Peyer's patch (tissue), 4 donors: ENCODE data around the gene HBEGF. TPM values are rescaled to one million over a fixed set of nuclear protein-coding genes. Genes with fewer than 3 reads are reported as not detected.
A peak's percentile ranks its signal among the peaks of the same experiment; 100 is the strongest.

Experiments used
- DNase-seq, 3 donors: peaks; one replicate each; pipeline ENCODE4 v3.0.0-alpha.2; 2017 to 2019
- H3K27ac ChIP-seq, 4 donors: fragments of 200-600 bp; sonication (generic); one replicate each; pipeline ENCODE4 v1.5.1; 2016 to 2019
- H3K27me3 ChIP-seq, 2 donors: fragments of 200-600 bp; sonication (generic); one replicate each; pipeline ENCODE4 v1.5.1; 2019
- H3K36me3 ChIP-seq, 3 donors: fragments of 200-600 bp; sonication (generic); one replicate each; pipeline ENCODE4 v1.5.1; 2016 to 2019
- H3K4me1 ChIP-seq, 4 donors: fragments of 200-600 bp; sonication (generic); one replicate each; pipeline ENCODE4 v1.5.1; 2016 to 2019
- H3K4me3 ChIP-seq, 4 donors: fragments of 200-600 bp; sonication (generic); 1 replicate in 3 of 4; 2 replicates in 1 of 4; pipeline ENCODE4 v1.5.1; 2016 to 2019; ENCODE audit warnings: mild to moderate bottlenecking in 1 of 4
- H3K9me3 ChIP-seq, 4 donors: fragments of 200-600 bp; sonication (generic); one replicate each; pipeline ENCODE4 v1.5.1; 2016 to 2019; ENCODE audit warnings: mild to moderate bottlenecking in 1 of 4
- POLR2A ChIP-seq, 2 donors: fragments of 450-650 bp; IDR thresholded peaks; one replicate each; pipeline ENCODE4 v1.5.1; 2017; ENCODE audit warnings: antibody characterized with exemption in 2 of 2, mild to moderate bottlenecking in 2 of 2, moderate library complexity in 2 of 2
- total RNA-seq, 4 donors: library from RNA; depleted of rRNA; stranded (reverse); fragments of >200 nt; gene quantifications; one replicate each; pipeline ENCODE4 v1.1.0, GENCODE V29; 2016
- TF ChIP-seq, protein P1 (sequence below), 6 experiments: fragments of 450-650 bp in 4 of 6; fragments of 200-600 bp in 2 of 6; sonication (generic) in 1 of 6; IDR thresholded peaks; one replicate each; pipeline ENCODE4 v1.5.1; 2017 to 2019; ENCODE audit warnings: antibody characterized with exemption in 6 of 6, mild to moderate bottlenecking in 3 of 6, moderate library complexity in 1 of 6

Gene HBEGF
- total RNA-seq, 4 donors from 2014 or later = 4.1 to 41.0 (median 10.1) TPM

DNA sequence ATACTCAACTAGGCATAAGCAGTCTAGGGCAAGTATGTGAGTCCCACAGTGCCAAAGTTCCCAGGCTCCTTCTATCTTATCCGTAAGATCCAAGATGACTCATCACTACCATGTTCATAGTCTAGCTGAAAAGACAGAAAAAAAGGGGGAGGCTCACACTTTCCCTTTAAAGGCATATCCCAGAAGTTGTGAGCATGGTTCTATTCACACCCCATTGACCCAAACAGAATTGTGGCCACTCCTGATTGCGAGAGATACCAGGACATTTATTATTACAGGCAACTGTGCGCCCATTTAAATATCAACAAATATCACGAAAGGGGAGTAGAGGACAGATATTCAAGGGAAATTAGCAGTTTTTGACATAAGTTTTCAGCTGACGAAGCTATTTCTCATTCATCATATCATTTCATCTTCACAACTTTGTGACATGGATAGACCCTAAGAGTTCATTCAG lies 35.4 kb downstream of the HBEGF start:
- TF ChIP-seq POLR2A (IDR thresholded peaks at IDR 0.05) = no peak
- TF ChIP-seq, protein P1, sequence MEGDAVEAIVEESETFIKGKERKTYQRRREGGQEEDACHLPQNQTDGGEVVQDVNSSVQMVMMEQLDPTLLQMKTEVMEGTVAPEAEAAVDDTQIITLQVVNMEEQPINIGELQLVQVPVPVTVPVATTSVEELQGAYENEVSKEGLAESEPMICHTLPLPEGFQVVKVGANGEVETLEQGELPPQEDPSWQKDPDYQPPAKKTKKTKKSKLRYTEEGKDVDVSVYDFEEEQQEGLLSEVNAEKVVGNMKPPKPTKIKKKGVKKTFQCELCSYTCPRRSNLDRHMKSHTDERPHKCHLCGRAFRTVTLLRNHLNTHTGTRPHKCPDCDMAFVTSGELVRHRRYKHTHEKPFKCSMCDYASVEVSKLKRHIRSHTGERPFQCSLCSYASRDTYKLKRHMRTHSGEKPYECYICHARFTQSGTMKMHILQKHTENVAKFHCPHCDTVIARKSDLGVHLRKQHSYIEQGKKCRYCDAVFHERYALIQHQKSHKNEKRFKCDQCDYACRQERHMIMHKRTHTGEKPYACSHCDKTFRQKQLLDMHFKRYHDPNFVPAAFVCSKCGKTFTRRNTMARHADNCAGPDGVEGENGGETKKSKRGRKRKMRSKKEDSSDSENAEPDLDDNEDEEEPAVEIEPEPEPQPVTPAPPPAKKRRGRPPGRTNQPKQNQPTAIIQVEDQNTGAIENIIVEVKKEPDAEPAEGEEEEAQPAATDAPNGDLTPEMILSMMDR (IDR thresholded peaks at IDR 0.05) = no peak
- no peaks in the 10 kb centered on the region for H3K27me3 ChIP-seq
- peak in 1 of 3 donors; percentile 74 for DNase-seq
- H3K27ac ChIP-seq = peak overlapping the region in 3 of 4 donors; percentile 23 to 82 (median 71)
- H3K4me1 ChIP-seq = peaks cover 0 to 20% (median 2%) of the 10 kb centered on the region in 4 donors
- no peak overlapping the region for H3K4me3 ChIP-seq
- H3K9me3 ChIP-seq = no peaks in the 10 kb centered on the region
- H3K36me3 ChIP-seq = no peaks in the 10 kb centered on the region

DNA sequence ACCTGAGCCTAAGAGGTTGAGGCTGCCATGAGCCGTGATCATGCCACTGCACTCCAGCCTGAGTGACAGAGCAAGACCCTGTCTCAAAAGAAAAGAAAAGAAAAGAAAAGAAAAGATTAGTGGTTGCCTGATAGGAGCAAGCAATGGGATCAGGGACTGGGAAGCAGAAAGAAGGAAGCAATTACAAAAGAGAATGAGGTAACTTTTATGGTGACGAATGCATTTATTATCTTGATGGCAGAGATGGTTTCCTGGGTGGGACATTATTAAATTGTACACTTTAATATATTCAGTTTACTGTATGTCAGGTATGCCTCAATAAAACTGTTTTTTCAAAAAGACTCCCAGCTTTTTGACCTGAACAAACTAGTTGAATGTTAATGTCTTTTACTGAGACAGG lies 36.0 kb downstream of the HBEGF start:
- TF ChIP-seq, protein P1 (IDR thresholded peaks at IDR 0.05) = no peak
- TF ChIP-seq POLR2A (IDR thresholded peaks at IDR 0.05) = no peak
- no peaks in the 10 kb centered on the region for H3K36me3 ChIP-seq
- no peak overlapping the region for H3K4me3 ChIP-seq
- no peaks in the 10 kb centered on the region for H3K27me3 ChIP-seq
- H3K4me1 ChIP-seq = peaks cover 0 to 20% (median 2%) of the 10 kb centered on the region in 4 donors
- H3K27ac ChIP-seq = peak overlapping the region in 3 of 4 donors; percentile 23 to 82 (median 71)
- no peak for DNase-seq
- H3K9me3 ChIP-seq = no peaks in the 10 kb centered on the region

DNA sequence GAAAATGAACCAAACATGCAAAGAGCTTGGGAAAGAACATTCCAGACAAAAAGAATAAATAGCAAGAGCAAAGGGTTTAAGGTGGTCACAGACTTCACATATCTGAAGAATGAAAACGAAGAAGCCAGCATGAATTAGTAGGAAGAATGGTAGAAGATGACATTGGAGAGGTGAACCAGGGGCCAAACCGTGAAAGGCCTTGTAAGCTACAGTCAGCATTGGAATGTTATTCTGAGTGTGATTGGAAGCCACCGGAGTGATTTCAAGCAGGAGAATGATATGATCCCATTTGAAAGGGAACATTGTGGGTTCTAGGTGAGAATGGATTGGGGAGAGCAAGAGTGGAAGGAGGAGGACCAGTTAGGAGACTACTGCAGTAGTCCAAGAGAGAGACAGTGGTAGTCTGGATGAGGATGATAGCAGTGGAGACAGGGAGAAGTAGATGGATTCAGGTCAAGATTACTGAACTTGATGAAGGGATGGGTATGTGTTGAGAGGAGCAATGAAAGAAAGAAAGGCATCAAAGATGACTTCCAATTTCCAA lies 36.6 kb downstream of the HBEGF start:
- Histone ChIP-seq H3K27ac (peak overlapping the region in 3 of 4 donors; percentile 23 to 82 (median 71)), H3K27me3 (no peaks in the 10 kb centered on the region), H3K4me1 (peaks cover 0 to 20% (median 2%) of the 10 kb centered on the region in 4 donors), H3K9me3 (no peaks in the 10 kb centered on the region), H3K36me3 (no peaks in the 10 kb centered on the region), H3K4me3 (no peak overlapping the region)
- DNase-seq = no peak
- TF ChIP-seq POLR2A (IDR thresholded peaks at IDR 0.05) = no peak
- TF ChIP-seq, protein P1 (IDR thresholded peaks at IDR 0.05) = no peak

DNA sequence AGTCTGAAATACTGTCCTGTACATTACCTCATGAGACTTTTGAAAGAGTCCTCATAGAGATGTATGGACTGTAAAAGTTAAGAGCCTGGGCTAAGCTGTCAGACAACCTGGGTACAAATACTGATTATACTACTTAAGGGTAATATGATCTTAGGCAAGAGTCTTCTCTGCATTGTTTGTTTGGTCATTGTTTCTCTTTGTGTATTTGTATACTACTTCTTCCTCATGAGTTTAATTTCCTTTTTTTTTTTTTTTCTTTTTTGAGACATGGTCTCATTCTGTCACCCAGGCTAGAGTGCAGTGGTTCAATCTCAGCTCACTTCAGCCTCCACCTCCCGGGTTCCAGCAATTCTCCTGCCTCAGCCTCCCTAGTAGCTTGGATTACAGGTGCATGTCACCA lies 40.9 kb downstream of the HBEGF start:
- Histone ChIP-seq H3K9me3 (no peaks in the 10 kb centered on the region), H3K27ac (no peak overlapping the region), H3K27me3 (no peaks in the 10 kb centered on the region), H3K36me3 (no peaks in the 10 kb centered on the region), H3K4me1 (peaks cover 0 to 18% (median 0%) of the 10 kb centered on the region in 4 donors), H3K4me3 (no peak overlapping the region)
- no peak for DNase-seq
- TF ChIP-seq, protein P1 (IDR thresholded peaks at IDR 0.05) = no peak
- no peak for TF ChIP-seq POLR2A (IDR thresholded peaks at IDR 0.05)

DNA sequence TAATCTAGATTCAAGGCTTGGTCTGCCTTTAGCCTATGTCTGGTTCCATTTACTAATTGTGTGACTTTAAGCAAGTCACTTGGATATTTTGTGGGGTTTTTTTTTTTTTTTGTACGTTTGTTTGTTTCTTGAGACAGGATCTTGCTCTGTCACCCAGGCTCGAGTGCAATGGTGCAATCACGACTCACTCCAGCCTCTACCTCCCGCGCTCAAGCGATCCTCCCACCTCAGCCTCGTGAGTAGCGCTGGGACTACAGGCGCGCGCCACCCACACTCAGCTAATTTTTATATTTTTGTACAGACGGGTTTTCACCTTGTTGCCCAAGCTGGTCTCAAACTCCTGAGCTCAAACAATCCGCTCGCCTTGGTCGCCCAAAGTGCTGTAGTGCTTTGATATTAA lies 42.4 kb downstream of the HBEGF start:
- no peak for DNase-seq
- Histone ChIP-seq H3K9me3 (no peaks in the 10 kb centered on the region), H3K36me3 (peaks cover 0 to 12% (median 0%) of the 10 kb centered on the region in 3 donors), H3K27me3 (no peaks in the 10 kb centered on the region), H3K4me3 (no peak overlapping the region), H3K27ac (no peak overlapping the region), H3K4me1 (peaks cover 0 to 19% (median 0%) of the 10 kb centered on the region in 4 donors)
- TF ChIP-seq POLR2A (IDR thresholded peaks at IDR 0.05) = no peak
- TF ChIP-seq, protein P1 (IDR thresholded peaks at IDR 0.05) = no peak
